WTC11 (cell line): ENCODE data around the gene PPM1A. TPM values are rescaled to one million over a fixed set of nuclear protein-coding genes. Genes with fewer than 3 reads are reported as not detected.

Source experiments
- ATAC-seq: fragments of 200-7000 bp; cut with Tn5 transposase; 2 replicates; pipeline ENCODE4 v1.10.0; 2021; ENCODE audit warnings: mild to moderate bottlenecking, moderate library complexity
- CTCF ChIA-PET: fragments of 300-600 bp; sonication (Branson Sonifier 250); formaldehyde crosslinking; loops from one replicate; lab custom pipeline; 2021; ENCODE audit warnings: antibody characterized with exemption; lab: Charles Lee
- POLR2A ChIA-PET: fragments of 350-600 bp; sonication (Branson Sonifier 250); formaldehyde crosslinking; loops from one replicate; lab custom pipeline; 2021; ENCODE audit warnings: antibody characterized with exemption; lab: Charles Lee
- DNase-seq: peaks from one replicate; pipeline ENCODE4 v3.0.0; 2021; ENCODE audit warnings: low spot score
- H3K27ac Mint-ChIP-seq: 2 replicates; pipeline ENCODE4 v1.8.0; 2021; ENCODE audit warnings: mixed read lengths
- H3K27me3 Mint-ChIP-seq: 2 replicates; pipeline ENCODE4 v1.8.0; 2021; ENCODE audit warnings: low read depth, mild to moderate bottlenecking, moderate library complexity, mixed read lengths
- H3K36me3 Mint-ChIP-seq: 2 replicates; pipeline ENCODE4 v1.8.0; 2021; ENCODE audit warnings: mixed read lengths
- H3K4me1 Mint-ChIP-seq: 2 replicates; pipeline ENCODE4 v1.8.0; 2022; ENCODE audit warnings: mixed read lengths
- H3K4me3 Mint-ChIP-seq: 2 replicates; pipeline ENCODE4 v1.8.0; 2021; ENCODE audit warnings: mild to moderate bottlenecking, moderate library complexity, mixed read lengths
- H3K9me3 Mint-ChIP-seq: 2 replicates; pipeline ENCODE4 v1.8.0; 2021; ENCODE audit warnings: mixed read lengths
- ATF1 ChIP-seq: sonication (generic); formaldehyde crosslinking; IDR thresholded peaks from 2 replicates; pipeline ENCODE4 v1.8.1; 2023; ENCODE audit warnings: mild to moderate bottlenecking, moderate library complexity, missing genetic modification reagents
- MXD4 ChIP-seq: fragments of 250-450 bp; sonication (Bioruptor Pico); IDR thresholded peaks from 2 replicates; pipeline ENCODE4 v1.8.0; 2021; ENCODE audit warnings: mild to moderate bottlenecking, moderate library complexity, borderline replicate concordance
- NFATC4 ChIP-seq: fragments of 250-450 bp; sonication (Bioruptor Pico); IDR thresholded peaks from 2 replicates; pipeline ENCODE4 v1.9.0; 2021; ENCODE audit warnings: mild to moderate bottlenecking
- NR3C1 ChIP-seq: sonication (generic); formaldehyde crosslinking; conservative IDR thresholded peaks from 2 replicates; pipeline ENCODE4 v1.8.1; 2023; ENCODE audit warnings: low read depth, mild to moderate bottlenecking, missing genetic modification reagents
- RELA ChIP-seq: sonication (generic); formaldehyde crosslinking; IDR thresholded peaks from 2 replicates; pipeline ENCODE4 v1.8.1; 2022; ENCODE audit warnings: missing genetic modification reagents, mild to moderate bottlenecking, borderline replicate concordance
- ZBTB21 ChIP-seq: sonication (generic); formaldehyde crosslinking; IDR thresholded peaks from 2 replicates; pipeline ENCODE4 v1.8.1; 2023; ENCODE audit warnings: mild to moderate bottlenecking, missing genetic modification reagents, borderline replicate concordance
- ZNF317 ChIP-seq: sonication (generic); formaldehyde crosslinking; IDR thresholded peaks from 2 replicates; pipeline ENCODE4 v1.8.1; 2023; ENCODE audit warnings: low read depth, mild to moderate bottlenecking, moderate library complexity, missing genetic modification reagents, borderline replicate concordance
- total RNA-seq: library from RNA; stranded (reverse); gene quantifications from 3 replicates; pipeline ENCODE4 v1.2.3, GENCODE V29; 2021
- TF ChIP-seq, protein P1 (sequence below): sonication (generic); formaldehyde crosslinking; IDR thresholded peaks from 2 replicates; pipeline ENCODE4 v1.8.1; 2022; ENCODE audit warnings: low read depth, mild to moderate bottlenecking, moderate library complexity, missing genetic modification reagents, borderline replicate concordance
- TF ChIP-seq, protein P2 (sequence below): fragments of 250-450 bp; sonication (Bioruptor Pico); IDR thresholded peaks from 2 replicates; pipeline ENCODE4 v1.8.0; 2021; ENCODE audit warnings: mild to moderate bottlenecking
- TF ChIP-seq, protein P3 (sequence below): sonication (generic); formaldehyde crosslinking; IDR thresholded peaks from 2 replicates; pipeline ENCODE4 v1.8.1; 2022; ENCODE audit warnings: missing genetic modification reagents, borderline replicate concordance
- TF ChIP-seq, protein P4 (sequence below): sonication (generic); formaldehyde crosslinking; IDR thresholded peaks from 2 replicates; pipeline ENCODE4 v1.8.0; 2022; ENCODE audit warnings: mild to moderate bottlenecking, missing genetic modification reagents
- TF ChIP-seq, protein P5 (sequence below): sonication (generic); formaldehyde crosslinking; IDR thresholded peaks from 2 replicates; pipeline ENCODE4 v1.8.1; 2023; ENCODE audit warnings: mild to moderate bottlenecking, moderate library complexity, missing genetic modification reagents
- TF ChIP-seq, protein P6 (sequence below): fragments of 200-600 bp; IDR thresholded peaks from 2 replicates; pipeline ENCODE4 v1.8.0; 2022; ENCODE audit warnings: antibody characterized with exemption
- TF ChIP-seq, protein P7 (sequence below): sonication (generic); formaldehyde crosslinking; IDR thresholded peaks from 2 replicates; pipeline ENCODE4 v1.8.1; 2023; ENCODE audit warnings: mild to moderate bottlenecking, missing genetic modification reagents

Gene PPM1A
- total RNA-seq, 1 experiment from 2014 or later, result 52.5 TPM

DNA sequence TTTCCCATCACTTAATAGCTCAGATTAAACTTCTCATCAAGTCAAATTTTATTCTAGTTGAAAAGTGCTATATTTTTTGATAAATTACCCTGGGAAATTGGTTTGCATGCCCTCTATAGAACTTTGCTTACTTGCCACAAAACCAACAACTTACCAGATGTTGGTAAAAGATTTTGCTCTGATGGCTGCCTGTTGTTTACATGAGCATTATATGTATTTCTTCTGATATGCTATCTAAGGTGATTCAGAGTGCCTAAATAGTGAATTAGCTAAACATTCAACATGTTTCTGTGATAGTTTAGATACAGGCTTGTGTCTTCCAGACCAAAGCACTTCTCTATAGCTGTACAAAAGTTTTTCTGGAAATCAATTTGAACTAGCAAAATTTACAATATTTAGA, 51.0 kb downstream of the PPM1A start (continued):
- TF ChIP-seq, protein P1, sequence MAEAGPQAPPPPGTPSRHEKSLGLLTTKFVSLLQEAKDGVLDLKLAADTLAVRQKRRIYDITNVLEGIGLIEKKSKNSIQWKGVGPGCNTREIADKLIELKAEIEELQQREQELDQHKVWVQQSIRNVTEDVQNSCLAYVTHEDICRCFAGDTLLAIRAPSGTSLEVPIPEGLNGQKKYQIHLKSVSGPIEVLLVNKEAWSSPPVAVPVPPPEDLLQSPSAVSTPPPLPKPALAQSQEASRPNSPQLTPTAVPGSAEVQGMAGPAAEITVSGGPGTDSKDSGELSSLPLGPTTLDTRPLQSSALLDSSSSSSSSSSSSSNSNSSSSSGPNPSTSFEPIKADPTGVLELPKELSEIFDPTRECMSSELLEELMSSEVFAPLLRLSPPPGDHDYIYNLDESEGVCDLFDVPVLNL (CRISPR knock-in tag), result no peak
- TF ChIP-seq NR3C1 (CRISPR knock-in tag) (no peak), ZBTB21 (CRISPR knock-in tag) (no peak)
- TF ChIP-seq, protein P2, sequence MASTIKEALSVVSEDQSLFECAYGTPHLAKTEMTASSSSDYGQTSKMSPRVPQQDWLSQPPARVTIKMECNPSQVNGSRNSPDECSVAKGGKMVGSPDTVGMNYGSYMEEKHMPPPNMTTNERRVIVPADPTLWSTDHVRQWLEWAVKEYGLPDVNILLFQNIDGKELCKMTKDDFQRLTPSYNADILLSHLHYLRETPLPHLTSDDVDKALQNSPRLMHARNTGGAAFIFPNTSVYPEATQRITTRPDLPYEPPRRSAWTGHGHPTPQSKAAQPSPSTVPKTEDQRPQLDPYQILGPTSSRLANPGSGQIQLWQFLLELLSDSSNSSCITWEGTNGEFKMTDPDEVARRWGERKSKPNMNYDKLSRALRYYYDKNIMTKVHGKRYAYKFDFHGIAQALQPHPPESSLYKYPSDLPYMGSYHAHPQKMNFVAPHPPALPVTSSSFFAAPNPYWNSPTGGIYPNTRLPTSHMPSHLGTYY (CRISPR knock-in tag), result no peak
- TF ChIP-seq, protein P3, sequence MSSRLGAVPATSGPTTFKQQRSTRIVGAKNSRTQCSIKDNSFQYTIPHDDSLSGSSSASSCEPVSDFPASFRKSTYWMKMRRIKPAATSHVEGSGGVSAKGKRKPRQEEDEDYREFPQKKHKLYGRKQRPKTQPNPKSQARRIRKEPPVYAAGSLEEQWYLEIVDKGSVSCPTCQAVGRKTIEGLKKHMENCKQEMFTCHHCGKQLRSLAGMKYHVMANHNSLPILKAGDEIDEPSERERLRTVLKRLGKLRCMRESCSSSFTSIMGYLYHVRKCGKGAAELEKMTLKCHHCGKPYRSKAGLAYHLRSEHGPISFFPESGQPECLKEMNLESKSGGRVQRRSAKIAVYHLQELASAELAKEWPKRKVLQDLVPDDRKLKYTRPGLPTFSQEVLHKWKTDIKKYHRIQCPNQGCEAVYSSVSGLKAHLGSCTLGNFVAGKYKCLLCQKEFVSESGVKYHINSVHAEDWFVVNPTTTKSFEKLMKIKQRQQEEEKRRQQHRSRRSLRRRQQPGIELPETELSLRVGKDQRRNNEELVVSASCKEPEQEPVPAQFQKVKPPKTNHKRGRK, result no peak
- TF ChIP-seq, all 79 proteins: peak for 0

DNA sequence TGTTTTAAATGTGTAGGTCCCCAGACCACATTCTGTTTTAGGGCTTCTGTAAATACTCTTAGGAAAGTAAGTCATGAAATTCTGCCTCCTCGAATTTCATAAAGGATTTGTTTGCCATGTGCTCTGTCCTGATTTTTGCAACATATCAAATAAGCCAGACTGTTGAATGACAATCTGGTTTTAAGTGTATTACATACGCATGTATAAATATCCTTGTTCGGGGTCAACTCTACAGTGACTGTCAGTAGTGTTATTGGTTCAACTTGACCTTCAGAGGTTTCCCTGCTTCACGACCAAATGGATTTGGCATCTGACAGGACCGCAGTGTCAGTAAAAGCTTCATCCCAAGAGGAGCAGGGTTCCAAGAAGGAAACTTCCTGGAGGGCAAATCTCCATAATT, 52.7 kb downstream of the PPM1A start:
- Mint-ChIP-seq H3K4me3 (no peak overlapping the region), H3K4me1 (peaks cover 49% of the 10 kb centered on the region), H3K27me3 (no peaks in the 10 kb centered on the region), H3K27ac (no peak overlapping the region), H3K36me3 (peaks cover 9% of the 10 kb centered on the region), H3K9me3 (peaks cover 11% of the 10 kb centered on the region)
- POLR2A ChIA-PET, result no interaction called here
- ATAC-seq, result no peak
- CTCF ChIA-PET, result interaction anchor here (2.6 to 4.5 kb wide), 2 partner anchors 30 to 36 kb away, joined by 7 to 17 read pairs; no protein-coding TSS in a partner anchor
- DNase-seq, result no peak
- no peak for TF ChIP-seq ZNF317 (CRISPR knock-in tag)
- TF ChIP-seq RELA, result no peak
- TF ChIP-seq NFATC4 (CRISPR knock-in tag), result no peak
- TF ChIP-seq, protein P4, sequence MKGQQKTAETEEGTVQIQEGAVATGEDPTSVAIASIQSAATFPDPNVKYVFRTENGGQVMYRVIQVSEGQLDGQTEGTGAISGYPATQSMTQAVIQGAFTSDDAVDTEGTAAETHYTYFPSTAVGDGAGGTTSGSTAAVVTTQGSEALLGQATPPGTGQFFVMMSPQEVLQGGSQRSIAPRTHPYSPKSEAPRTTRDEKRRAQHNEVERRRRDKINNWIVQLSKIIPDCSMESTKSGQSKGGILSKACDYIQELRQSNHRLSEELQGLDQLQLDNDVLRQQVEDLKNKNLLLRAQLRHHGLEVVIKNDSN (CRISPR knock-in tag), result no peak
- TF ChIP-seq, protein P5, sequence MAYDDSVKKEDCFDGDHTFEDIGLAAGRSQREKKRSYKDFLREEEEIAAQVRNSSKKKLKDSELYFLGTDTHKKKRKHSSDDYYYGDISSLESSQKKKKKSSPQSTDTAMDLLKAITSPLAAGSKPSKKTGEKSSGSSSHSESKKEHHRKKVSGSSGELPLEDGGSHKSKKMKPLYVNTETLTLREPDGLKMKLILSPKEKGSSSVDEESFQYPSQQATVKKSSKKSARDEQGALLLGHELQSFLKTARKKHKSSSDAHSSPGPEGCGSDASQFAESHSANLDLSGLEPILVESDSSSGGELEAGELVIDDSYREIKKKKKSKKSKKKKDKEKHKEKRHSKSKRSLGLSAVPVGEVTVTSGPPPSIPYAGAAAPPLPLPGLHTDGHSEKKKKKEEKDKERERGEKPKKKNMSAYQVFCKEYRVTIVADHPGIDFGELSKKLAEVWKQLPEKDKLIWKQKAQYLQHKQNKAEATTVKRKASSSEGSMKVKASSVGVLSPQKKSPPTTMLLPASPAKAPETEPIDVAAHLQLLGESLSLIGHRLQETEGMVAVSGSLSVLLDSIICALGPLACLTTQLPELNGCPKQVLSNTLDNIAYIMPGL (CRISPR knock-in tag), result no peak
- TF ChIP-seq, protein P6, sequence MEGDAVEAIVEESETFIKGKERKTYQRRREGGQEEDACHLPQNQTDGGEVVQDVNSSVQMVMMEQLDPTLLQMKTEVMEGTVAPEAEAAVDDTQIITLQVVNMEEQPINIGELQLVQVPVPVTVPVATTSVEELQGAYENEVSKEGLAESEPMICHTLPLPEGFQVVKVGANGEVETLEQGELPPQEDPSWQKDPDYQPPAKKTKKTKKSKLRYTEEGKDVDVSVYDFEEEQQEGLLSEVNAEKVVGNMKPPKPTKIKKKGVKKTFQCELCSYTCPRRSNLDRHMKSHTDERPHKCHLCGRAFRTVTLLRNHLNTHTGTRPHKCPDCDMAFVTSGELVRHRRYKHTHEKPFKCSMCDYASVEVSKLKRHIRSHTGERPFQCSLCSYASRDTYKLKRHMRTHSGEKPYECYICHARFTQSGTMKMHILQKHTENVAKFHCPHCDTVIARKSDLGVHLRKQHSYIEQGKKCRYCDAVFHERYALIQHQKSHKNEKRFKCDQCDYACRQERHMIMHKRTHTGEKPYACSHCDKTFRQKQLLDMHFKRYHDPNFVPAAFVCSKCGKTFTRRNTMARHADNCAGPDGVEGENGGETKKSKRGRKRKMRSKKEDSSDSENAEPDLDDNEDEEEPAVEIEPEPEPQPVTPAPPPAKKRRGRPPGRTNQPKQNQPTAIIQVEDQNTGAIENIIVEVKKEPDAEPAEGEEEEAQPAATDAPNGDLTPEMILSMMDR, result no peak
- TF ChIP-seq, protein P7, sequence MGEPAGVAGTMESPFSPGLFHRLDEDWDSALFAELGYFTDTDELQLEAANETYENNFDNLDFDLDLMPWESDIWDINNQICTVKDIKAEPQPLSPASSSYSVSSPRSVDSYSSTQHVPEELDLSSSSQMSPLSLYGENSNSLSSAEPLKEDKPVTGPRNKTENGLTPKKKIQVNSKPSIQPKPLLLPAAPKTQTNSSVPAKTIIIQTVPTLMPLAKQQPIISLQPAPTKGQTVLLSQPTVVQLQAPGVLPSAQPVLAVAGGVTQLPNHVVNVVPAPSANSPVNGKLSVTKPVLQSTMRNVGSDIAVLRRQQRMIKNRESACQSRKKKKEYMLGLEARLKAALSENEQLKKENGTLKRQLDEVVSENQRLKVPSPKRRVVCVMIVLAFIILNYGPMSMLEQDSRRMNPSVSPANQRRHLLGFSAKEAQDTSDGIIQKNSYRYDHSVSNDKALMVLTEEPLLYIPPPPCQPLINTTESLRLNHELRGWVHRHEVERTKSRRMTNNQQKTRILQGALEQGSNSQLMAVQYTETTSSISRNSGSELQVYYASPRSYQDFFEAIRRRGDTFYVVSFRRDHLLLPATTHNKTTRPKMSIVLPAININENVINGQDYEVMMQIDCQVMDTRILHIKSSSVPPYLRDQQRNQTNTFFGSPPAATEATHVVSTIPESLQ (CRISPR knock-in tag), result no peak
- no peak for TF ChIP-seq MXD4
- TF ChIP-seq, protein P2 (CRISPR knock-in tag), result no peak
- no peak for TF ChIP-seq ATF1 (CRISPR knock-in tag)
